Measurements from ENCODE around the gene GRPEL1. TPM values are rescaled to one million over a fixed set of nuclear protein-coding genes. Genes with fewer than 3 reads are reported as not detected.

Gene GRPEL1
- polyA plus RNA-seq, 1 of the 3 experiments (the other 2 are of a cell fraction), result 29.8 TPM

- Histone ChIP-seq H3K9ac (no peak overlapping the region), H3K79me2 (ENCODE audit: insufficient read depth) (no peaks in the 10 kb centered on the region), H3K4me1 (ENCODE audit: control insufficient read depth in 1 of 2, insufficient read depth in 2 of 2, low read depth in 1 of 2, low read length in 1 of 2) (peaks cover 0 to 11% of the 10 kb centered on the region in 2 experiments; a peak in 1 of 4 replicates), H4K20me1 (ENCODE audit: insufficient read depth) (no peaks in the 10 kb centered on the region), H3K4me2 (no peak overlapping the region), H3K27ac (ENCODE audit: low read depth in 2 of 2, low read length in 1 of 2) (no peak overlapping the region), H3K4me3 (ENCODE audit: low read depth in 2 of 2, low read length in 1 of 2) (no peak overlapping the region), H3K36me3 (replicated peaks in 1 of 2; ENCODE audit: control insufficient read depth in 1 of 2, insufficient read depth in 2 of 2, low read length in 1 of 2) (peaks cover 5 to 20% of the 10 kb centered on the region in 2 experiments), H3K27me3 (ENCODE audit: insufficient read depth) (no peaks in the 10 kb centered on the region), H3K9me3 (no peaks in the 10 kb centered on the region), H3K9me2 (no peaks in the 10 kb centered on the region), H2AFZ (ENCODE audit: low read depth) (no peak overlapping the region), H3F3A (replicated peaks; ENCODE audit: insufficient read depth) (peaks cover 8% of the 10 kb centered on the region)
- POLR2A ChIA-PET, result no interaction called here
- no peak for DNase-seq
- CTCF ChIA-PET, result interaction anchor here (2.2 kb wide), 1 partner anchor 11 kb away, joined by 9 read pairs; the partner anchor contains the start of gene TADA2B
- WGBS (ENCODE audit: low lambda C conversion rate), result 82% methylated on average over 32 of the region's 35 CpGs
- TF ChIP-seq TAF1 (IDR thresholded peaks at IDR 0.05; ENCODE audit: borderline replicate concordance, low read depth, low read length) (no peak), JUND (IDR thresholded peaks at IDR 0.05) (no peak), TCF12 (IDR thresholded peaks at IDR 0.05) (no peak), SMC3 (IDR thresholded peaks at IDR 0.05; ENCODE audit: low read depth, low read length) (no peak), NFIC (IDR thresholded peaks at IDR 0.05; ENCODE audit: borderline replicate concordance) (no peak)
- TF ChIP-seq, protein P1, sequence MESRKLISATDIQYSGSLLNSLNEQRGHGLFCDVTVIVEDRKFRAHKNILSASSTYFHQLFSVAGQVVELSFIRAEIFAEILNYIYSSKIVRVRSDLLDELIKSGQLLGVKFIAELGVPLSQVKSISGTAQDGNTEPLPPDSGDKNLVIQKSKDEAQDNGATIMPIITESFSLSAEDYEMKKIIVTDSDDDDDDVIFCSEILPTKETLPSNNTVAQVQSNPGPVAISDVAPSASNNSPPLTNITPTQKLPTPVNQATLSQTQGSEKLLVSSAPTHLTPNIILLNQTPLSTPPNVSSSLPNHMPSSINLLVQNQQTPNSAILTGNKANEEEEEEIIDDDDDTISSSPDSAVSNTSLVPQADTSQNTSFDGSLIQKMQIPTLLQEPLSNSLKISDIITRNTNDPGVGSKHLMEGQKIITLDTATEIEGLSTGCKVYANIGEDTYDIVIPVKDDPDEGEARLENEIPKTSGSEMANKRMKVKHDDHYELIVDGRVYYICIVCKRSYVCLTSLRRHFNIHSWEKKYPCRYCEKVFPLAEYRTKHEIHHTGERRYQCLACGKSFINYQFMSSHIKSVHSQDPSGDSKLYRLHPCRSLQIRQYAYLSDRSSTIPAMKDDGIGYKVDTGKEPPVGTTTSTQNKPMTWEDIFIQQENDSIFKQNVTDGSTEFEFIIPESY (IDR thresholded peaks at IDR 0.05; ENCODE audit: borderline replicate concordance, low read depth), result no peak
These were observed 36.1 kb downstream of the GRPEL1 start for GRCh38 chr4:7031558-7032449.

- POLR2A ChIA-PET, result no interaction called here
- peaks cover 8% of the 10 kb centered on the region for H3F3A ChIP-seq (replicated peaks; ENCODE audit: insufficient read depth)
- peaks cover 0 to 7% of the 10 kb centered on the region in 2 experiments; a peak in 1 of 4 replicates for H3K4me1 ChIP-seq (ENCODE audit: control insufficient read depth in 1 of 2, insufficient read depth in 2 of 2, low read depth in 1 of 2, low read length in 1 of 2)
- no peak overlapping the region for H3K9ac ChIP-seq
- H3K4me3 ChIP-seq (ENCODE audit: low read depth in 2 of 2, low read length in 1 of 2), result no peak overlapping the region
- no peaks in the 10 kb centered on the region for H3K79me2 ChIP-seq (ENCODE audit: insufficient read depth)
- peaks cover 5 to 20% of the 10 kb centered on the region in 2 experiments for H3K36me3 ChIP-seq (replicated peaks in 1 of 2; ENCODE audit: control insufficient read depth in 1 of 2, insufficient read depth in 2 of 2, low read length in 1 of 2)
- no peaks in the 10 kb centered on the region for H3K27me3 ChIP-seq (ENCODE audit: insufficient read depth)
- H4K20me1 ChIP-seq (ENCODE audit: insufficient read depth), result no peaks in the 10 kb centered on the region
- no peak for TF ChIP-seq EZH2phosphoT487 (IDR thresholded peaks at IDR 0.05; ENCODE audit: borderline replicate concordance, low read depth)
- TF ChIP-seq GATA2 (CRISPR knock-in tag; IDR thresholded peaks at IDR 0.05), result no peak
- TF ChIP-seq, protein P1 (IDR thresholded peaks at IDR 0.05; ENCODE audit: borderline replicate concordance, low read depth), result no peak
- TF ChIP-seq MEF2A (IDR thresholded peaks at IDR 0.05; ENCODE audit: borderline replicate concordance, low read depth), result no peak
- no peak for TF ChIP-seq YY1 (IDR thresholded peaks at IDR 0.05; ENCODE audit: low read depth)
- TF ChIP-seq, protein P2, sequence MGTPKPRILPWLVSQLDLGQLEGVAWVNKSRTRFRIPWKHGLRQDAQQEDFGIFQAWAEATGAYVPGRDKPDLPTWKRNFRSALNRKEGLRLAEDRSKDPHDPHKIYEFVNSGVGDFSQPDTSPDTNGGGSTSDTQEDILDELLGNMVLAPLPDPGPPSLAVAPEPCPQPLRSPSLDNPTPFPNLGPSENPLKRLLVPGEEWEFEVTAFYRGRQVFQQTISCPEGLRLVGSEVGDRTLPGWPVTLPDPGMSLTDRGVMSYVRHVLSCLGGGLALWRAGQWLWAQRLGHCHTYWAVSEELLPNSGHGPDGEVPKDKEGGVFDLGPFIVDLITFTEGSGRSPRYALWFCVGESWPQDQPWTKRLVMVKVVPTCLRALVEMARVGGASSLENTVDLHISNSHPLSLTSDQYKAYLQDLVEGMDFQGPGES (IDR thresholded peaks at IDR 0.05; ENCODE audit: low read depth, low read length), result no peak
- H3K9me3 ChIP-seq, result no peaks in the 10 kb centered on the region
- H3K9me2 ChIP-seq, result no peaks in the 10 kb centered on the region
- no peak overlapping the region for H2AFZ ChIP-seq (ENCODE audit: low read depth)
- H3K4me2 ChIP-seq, result no peak overlapping the region
- CTCF ChIA-PET, result interaction anchor here (0.8 to 2.3 kb wide), 3 partner anchors 12 to 38 kb away, joined by 3 to 9 read pairs (median 5); partner anchors contain the start of genes GRPEL1 and TADA2B
- DNase-seq, result no peak
- WGBS (ENCODE audit: low lambda C conversion rate), result 90% methylated on average over 10 of the region's 10 CpGs
- H3K27ac ChIP-seq (ENCODE audit: low read depth in 2 of 2, low read length in 1 of 2), result no peak overlapping the region
These were observed 37.0 kb downstream of the GRPEL1 start for GRCh38 chr4:7030856-7031255.

All from SK-N-SH (cell line).